GM12878 (cell line): ENCODE data around the gene ASIC2. TPM values are rescaled to one million over a fixed set of nuclear protein-coding genes. Genes with fewer than 3 reads are reported as not detected.

Experiments used
- ATAC-seq: fragments of 200-7000 bp; cut with Tn5 transposase; 3 replicates; pipeline ENCODE4 v1.9.1; 2020; ENCODE audit warnings: mild to moderate bottlenecking, moderate library complexity
- BruUV-seq: library from RNA; stranded (reverse); fragments of 400-500 nt; replicated peaks from 2 replicates; lab custom pipeline; 2021; lab: Mats Ljungman, UMichigan
- CTCF ChIA-PET: fragments of 300-600 bp; sonication (Branson Sonifier 250); formaldehyde crosslinking; extraction: SDS; loops from one replicate; lab custom pipeline; 2021; ENCODE audit warnings: inconsistent platforms; lab: Yijun Ruan, JAX
- POLR2A ChIA-PET: fragments of 350-600 bp; formaldehyde crosslinking; extraction: SDS; loops from one replicate; lab custom pipeline; 2021; ENCODE audit warnings: inconsistent platforms; lab: Charles Lee
- RAD21 ChIA-PET: fragments of 300-600 bp; sonication (Branson Sonifier 250); formaldehyde crosslinking; loops from one replicate; lab custom pipeline; 2023; ENCODE audit warnings: antibody characterized with exemption; ENCODE audit not compliant: unreplicated experiment; lab: Charles Lee
- SMC1A ChIA-PET: fragments of 300-600 bp; sonication (Branson Sonifier 250); formaldehyde crosslinking; loops from one replicate; lab custom pipeline; 2023; ENCODE audit not compliant: unreplicated experiment, uncharacterized antibody; lab: Charles Lee
- DNase-seq: peaks from one replicate; pipeline ENCODE4 v3.0.0-alpha.2; 2011; ENCODE audit warnings: low read depth, low spot score
- FAIRE-seq: peaks from 3 replicates; lab custom pipeline; 2011; peaks lifted over from hg19 to GRCh38; lab: Jason Lieb, UNC
- H2AFZ ChIP-seq: 2 replicates; pipeline ENCODE4 v1.6.0; 2011; ENCODE audit warnings: low read depth, low read length, control low read depth; ENCODE audit not compliant: control insufficient read depth
- H3K27ac ChIP-seq: 2 replicates; pipeline ENCODE4 v1.5.1; 2011; ENCODE audit warnings: control low read depth; ENCODE audit not compliant: control insufficient read depth, insufficient read depth
- H3K27me3 ChIP-seq, 2 experiments: replicated peaks in 1 of 2; 2 replicates each; pipeline versions ENCODE4 v1.6.0 to v1.6.1; 2011; ENCODE audit warnings: low read length in 1 of 2; ENCODE audit not compliant: control insufficient read depth in 2 of 2, insufficient read depth in 2 of 2
- H3K36me3 ChIP-seq, 2 experiments: 2 replicates each; pipeline ENCODE4 v1.5.1; 2011; ENCODE audit warnings: low read length in 1 of 2; ENCODE audit not compliant: control insufficient read depth in 2 of 2, insufficient read depth in 2 of 2
- H3K4me1 ChIP-seq: 2 replicates; pipeline ENCODE4 v1.6.1; 2011; ENCODE audit warnings: mild to moderate bottlenecking, low read length, moderate library complexity, mixed read lengths; ENCODE audit not compliant: control insufficient read depth, insufficient read depth
- H3K4me2 ChIP-seq: 2 replicates; pipeline ENCODE4 v1.6.0; 2011; ENCODE audit warnings: control low read depth; ENCODE audit not compliant: control insufficient read depth, insufficient read depth
- H3K4me3 ChIP-seq: fragments of 200-600 bp; sonication (generic); 2 replicates; pipeline ENCODE4 v1.5.1; 2016
- H3K79me2 ChIP-seq: 2 replicates; pipeline ENCODE4 v1.6.0; 2011; ENCODE audit warnings: low read length; ENCODE audit not compliant: control insufficient read depth, insufficient read depth
- H3K9ac ChIP-seq: 2 replicates; pipeline ENCODE4 v1.8.0; 2011; ENCODE audit warnings: low read length, control low read depth, mixed read lengths; ENCODE audit not compliant: control insufficient read depth, insufficient read depth
- H3K9me3 ChIP-seq: replicated peaks from 3 replicates; pipeline ENCODE4 v1.5.1; 2011; ENCODE audit warnings: mild to moderate bottlenecking, low read length; ENCODE audit not compliant: control insufficient read depth, insufficient read depth
- H4K20me1 ChIP-seq: 2 replicates; pipeline ENCODE4 v1.6.0; 2011; ENCODE audit not compliant: control insufficient read depth, insufficient read depth
- EED ChIP-seq: sonication (generic); IDR thresholded peaks from 2 replicates; pipeline ENCODE4 v1.6.1; 2016; ENCODE audit warnings: antibody characterized with exemption, low read depth
- MXI1 ChIP-seq: fragments of 150-350 bp; IDR thresholded peaks from 2 replicates; pipeline ENCODE4 v1.6.1; 2011; ENCODE audit warnings: low read depth, mild to moderate bottlenecking, inconsistent platforms, low read length, improper control_type of control experiment
- POLR2AphosphoS5 ChIP-seq: IDR thresholded peaks from 2 replicates; pipeline ENCODE4 v1.6.1; 2011; ENCODE audit warnings: mild to moderate bottlenecking, low read length, inconsistent platforms
- SUZ12 ChIP-seq: fragments of 200-600 bp; sonication (generic); IDR thresholded peaks from one replicate; pipeline ENCODE4 v1.6.1; 2018; ENCODE audit warnings: antibody characterized with exemption, mild to moderate bottlenecking; ENCODE audit not compliant: unreplicated experiment
- WGBS: methylation state at CpG from one replicate; pipeline ENCODE4 v1.1.6; 2016; ENCODE audit warnings: low lambda C conversion rate; ENCODE audit not compliant: insufficient replicate concordance, insufficient coverage; ENCODE audit errors: missing lambda C conversion rate; 5-methylcytosine and 5-hydroxymethylcytosine counted together
- in situ Hi-C: fragments of 300-500 bp; cut with MboI; formaldehyde crosslinking; loops from 9 replicates; pipeline ENCODE4 v1.14.3; 2018; ENCODE audit warnings: mixed read lengths
- intact Hi-C: fragments of 100-400 bp; cut with micrococcal nuclease; formaldehyde crosslinking; loops from one replicate; pipeline ENCODE4 v1.14.2; 2022; ENCODE audit not compliant: unreplicated experiment
- polyA plus RNA-seq, 11 experiments: library from polyadenylated mRNA; depleted of rRNA in 4 of 11; unstranded in 6 of 11; stranded (reverse) in 5 of 11; fragments of >200 nt; fragmentation: Nextera tagmentation in 4 of 11; fragmentation: Illumina TruSeq in 1 of 11; extraction: Ambion mirVana in 4 of 11; extraction: Trizol in 1 of 11; gene quantifications; 1 replicate in 1 of 11; 2 replicates in 10 of 11; pipeline versions ENCODE4 v1.2.1 to v1.2.3, GENCODE V29; 2011 to 2016; ENCODE audit warnings: inconsistent platforms in 2 of 11, missing spikeins in 2 of 11, low read depth in 1 of 11
- total RNA-seq, 4 experiments: library from RNA; depleted of rRNA in 3 of 4; stranded (reverse); fragments of >200 nt in 3 of 4; fragmentation: Illumina TruSeq in 1 of 4; extraction: Trizol in 1 of 4; gene quantifications; 2 replicates each; pipeline versions ENCODE4 v1.2.1 to v1.2.3, GENCODE V29; 2013 to 2021
- TF ChIP-seq, protein P1 (sequence below): IDR thresholded peaks from 2 replicates; pipeline ENCODE4 v1.6.1; 2012; ENCODE audit warnings: low read depth, low read length, improper control_type of control experiment
- TF ChIP-seq, protein P2 (sequence below): fragments of 450-650 bp; IDR thresholded peaks from 2 replicates; pipeline ENCODE4 v1.6.1; 2017; ENCODE audit warnings: mild to moderate bottlenecking, moderate library complexity

ASIC2 gene
- total and polyA plus RNA-seq, 10 of the 15 experiments (the other 5 are each of a cell fraction or from before 2014, with no cell fraction given) = not detected

DNA sequence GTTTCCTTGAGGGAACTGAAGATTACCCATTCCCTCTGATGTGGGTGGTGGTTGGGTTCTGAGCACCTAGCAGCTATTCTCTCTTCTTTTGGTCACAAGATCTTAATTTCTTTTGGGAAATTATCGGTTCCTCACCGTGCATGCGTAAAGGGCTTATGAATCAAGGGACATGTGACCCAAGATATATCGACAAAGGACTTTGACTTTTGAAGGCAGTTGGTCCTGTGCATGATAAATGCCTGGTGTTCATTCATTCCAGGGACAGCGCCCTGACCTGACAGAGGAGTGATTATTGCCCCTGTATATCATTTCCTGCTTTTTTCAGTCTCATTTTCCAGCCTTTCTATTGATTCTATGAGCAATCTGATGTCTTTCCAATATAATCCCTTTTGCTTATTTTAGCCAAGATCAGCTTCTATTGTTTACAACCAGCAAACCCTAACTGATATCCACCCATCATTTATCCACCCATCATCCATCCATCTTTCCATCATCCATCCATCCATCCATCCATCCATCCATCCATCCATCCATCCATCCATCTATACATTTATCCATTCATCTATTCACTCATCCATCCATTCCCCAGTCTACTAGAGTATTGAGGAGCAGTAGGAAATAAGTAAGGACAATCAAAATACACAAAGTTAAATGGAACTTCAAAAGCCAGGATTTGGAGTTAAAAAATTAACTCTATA, 25.1 kb downstream of the ASIC2 start:
- Histone ChIP-seq H3K9ac (no peak overlapping the region), H3K27me3 (peaks cover 0 to 2% of the 10 kb centered on the region in 2 experiments; a peak in 2 of 4 replicates), H3K4me3 (no peak overlapping the region), H3K4me2 (no peak overlapping the region), H3K79me2 (no peaks in the 10 kb centered on the region), H2AFZ (no peak overlapping the region), H4K20me1 (no peaks in the 10 kb centered on the region), H3K4me1 (no peaks in the 10 kb centered on the region), H3K27ac (no peak overlapping the region), H3K9me3 (no peaks in the 10 kb centered on the region), H3K36me3 (no peaks in the 10 kb centered on the region)
- ATAC-seq (no peak), FAIRE-seq (no peak), DNase-seq (no peak)
- ChIA-PET RAD21 (no interaction called here), POLR2A (no interaction called here), CTCF (no interaction called here), SMC1A (no interaction called here)
- no TSS peak for BruUV-seq
- no peak for TF ChIP-seq SUZ12
- TF ChIP-seq POLR2AphosphoS5 = no peak
- TF ChIP-seq, protein P1, sequence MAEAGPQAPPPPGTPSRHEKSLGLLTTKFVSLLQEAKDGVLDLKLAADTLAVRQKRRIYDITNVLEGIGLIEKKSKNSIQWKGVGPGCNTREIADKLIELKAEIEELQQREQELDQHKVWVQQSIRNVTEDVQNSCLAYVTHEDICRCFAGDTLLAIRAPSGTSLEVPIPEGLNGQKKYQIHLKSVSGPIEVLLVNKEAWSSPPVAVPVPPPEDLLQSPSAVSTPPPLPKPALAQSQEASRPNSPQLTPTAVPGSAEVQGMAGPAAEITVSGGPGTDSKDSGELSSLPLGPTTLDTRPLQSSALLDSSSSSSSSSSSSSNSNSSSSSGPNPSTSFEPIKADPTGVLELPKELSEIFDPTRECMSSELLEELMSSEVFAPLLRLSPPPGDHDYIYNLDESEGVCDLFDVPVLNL = no peak
- TF ChIP-seq, protein P2, sequence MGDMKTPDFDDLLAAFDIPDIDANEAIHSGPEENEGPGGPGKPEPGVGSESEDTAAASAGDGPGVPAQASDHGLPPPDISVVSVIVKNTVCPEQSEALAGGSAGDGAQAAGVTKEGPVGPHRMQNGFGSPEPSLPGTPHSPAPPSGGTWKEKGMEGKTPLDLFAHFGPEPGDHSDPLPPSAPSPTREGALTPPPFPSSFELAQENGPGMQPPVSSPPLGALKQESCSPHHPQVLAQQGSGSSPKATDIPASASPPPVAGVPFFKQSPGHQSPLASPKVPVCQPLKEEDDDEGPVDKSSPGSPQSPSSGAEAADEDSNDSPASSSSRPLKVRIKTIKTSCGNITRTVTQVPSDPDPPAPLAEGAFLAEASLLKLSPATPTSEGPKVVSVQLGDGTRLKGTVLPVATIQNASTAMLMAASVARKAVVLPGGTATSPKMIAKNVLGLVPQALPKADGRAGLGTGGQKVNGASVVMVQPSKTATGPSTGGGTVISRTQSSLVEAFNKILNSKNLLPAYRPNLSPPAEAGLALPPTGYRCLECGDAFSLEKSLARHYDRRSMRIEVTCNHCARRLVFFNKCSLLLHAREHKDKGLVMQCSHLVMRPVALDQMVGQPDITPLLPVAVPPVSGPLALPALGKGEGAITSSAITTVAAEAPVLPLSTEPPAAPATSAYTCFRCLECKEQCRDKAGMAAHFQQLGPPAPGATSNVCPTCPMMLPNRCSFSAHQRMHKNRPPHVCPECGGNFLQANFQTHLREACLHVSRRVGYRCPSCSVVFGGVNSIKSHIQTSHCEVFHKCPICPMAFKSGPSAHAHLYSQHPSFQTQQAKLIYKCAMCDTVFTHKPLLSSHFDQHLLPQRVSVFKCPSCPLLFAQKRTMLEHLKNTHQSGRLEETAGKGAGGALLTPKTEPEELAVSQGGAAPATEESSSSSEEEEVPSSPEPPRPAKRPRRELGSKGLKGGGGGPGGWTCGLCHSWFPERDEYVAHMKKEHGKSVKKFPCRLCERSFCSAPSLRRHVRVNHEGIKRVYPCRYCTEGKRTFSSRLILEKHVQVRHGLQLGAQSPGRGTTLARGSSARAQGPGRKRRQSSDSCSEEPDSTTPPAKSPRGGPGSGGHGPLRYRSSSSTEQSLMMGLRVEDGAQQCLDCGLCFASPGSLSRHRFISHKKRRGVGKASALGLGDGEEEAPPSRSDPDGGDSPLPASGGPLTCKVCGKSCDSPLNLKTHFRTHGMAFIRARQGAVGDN = no peak
- TF ChIP-seq MXI1 = no peak
- no peak for TF ChIP-seq EED
- in situ Hi-C loops (no loop called here), intact Hi-C loops (no loop called here)
- 50% methylated on average over 5 of the region's 5 CpGs for WGBS
